Hematopoietic multipotent progenitor cell treated with erythropoietin and hydrocortisone succinate and interleukin-3 and kit ligand, for 17 days (in vitro differentiated cells): ENCODE measurements around the gene COLGALT1.
"Not testable (repeated sequence)": the region's sequence is repeated elsewhere in the genome, so short reads cannot be mapped to it uniquely, and the experiment has no call there.

Experiments used
- DNase-seq: peaks from one replicate; pipeline ENCODE4 v3.0.0-alpha.2; 2015; ENCODE audit warnings: low spot score

Gene COLGALT1

GRCh38 chr19:17560205-17560595 is 4.8 kb downstream of the COLGALT1 start:
- no peak for DNase-seq

- DNase-seq, result no peak
Measured at GRCh38 chr19:17562097-17562496, 6.6 kb downstream of the COLGALT1 start.

DNA sequence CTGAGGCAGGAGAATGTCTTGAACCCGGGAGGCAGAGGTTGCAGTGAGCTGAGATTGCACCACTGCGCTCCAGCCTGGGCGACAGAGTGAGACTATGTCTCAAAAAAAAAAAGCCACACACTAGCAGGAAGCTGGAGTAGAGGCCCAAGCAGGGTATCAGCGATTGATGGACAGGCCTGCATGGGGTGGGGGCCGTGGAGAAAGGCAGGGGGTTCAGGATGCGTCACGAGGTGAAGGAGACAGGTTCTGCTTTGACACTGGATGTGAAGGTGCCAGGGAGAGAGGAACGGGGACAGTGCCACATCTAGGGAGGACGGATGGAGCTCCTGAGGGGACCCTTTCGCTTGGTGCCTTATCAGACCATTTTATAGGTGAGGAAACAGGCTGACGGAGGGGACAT is 7.1 kb downstream of the COLGALT1 start:
- DNase-seq, result no peak

DNA sequence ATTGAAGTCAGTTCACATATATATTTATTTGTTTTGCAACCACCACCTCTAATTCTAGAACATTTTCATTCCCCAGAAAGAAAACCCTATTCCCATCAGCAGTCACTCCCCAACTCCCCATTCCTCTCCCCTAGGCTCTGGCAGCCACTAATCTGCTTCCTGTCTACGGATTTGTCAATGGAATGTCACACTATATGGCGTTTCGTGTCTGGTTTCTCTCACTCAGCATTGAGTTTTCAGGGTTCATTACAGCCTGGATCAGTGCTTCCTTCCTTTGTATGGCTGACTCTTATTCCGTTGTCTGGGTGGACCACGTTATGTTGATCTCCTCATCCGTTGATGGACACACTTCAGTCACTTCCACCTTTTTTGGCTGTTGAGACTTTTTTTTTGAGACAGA is 9.3 kb downstream of the COLGALT1 start:
- DNase-seq, result no peak

DNA sequence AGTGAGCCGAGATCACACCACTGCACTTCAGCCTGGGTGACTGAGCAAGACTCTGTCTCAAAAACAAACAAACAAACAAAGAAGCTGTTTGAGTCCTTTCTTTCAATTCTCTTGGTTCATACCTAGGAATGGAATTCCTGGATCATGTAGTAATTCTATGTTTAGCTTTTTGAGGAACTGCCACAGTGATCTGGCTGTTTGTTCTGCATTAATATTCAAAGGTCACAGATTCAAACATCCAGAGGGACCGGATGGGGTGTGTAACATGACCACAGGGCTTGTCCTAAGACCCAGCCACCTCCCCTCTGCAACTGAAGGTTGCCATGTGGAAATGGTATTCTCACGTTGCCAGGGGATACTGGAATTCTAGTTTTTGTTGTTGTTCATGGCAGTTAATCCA is 10.2 kb downstream of the COLGALT1 start:
- no peak for DNase-seq

- no peak for DNase-seq
Measured at GRCh38 chr19:17567940-17568339, 12.5 kb downstream of the COLGALT1 start.

DNA sequence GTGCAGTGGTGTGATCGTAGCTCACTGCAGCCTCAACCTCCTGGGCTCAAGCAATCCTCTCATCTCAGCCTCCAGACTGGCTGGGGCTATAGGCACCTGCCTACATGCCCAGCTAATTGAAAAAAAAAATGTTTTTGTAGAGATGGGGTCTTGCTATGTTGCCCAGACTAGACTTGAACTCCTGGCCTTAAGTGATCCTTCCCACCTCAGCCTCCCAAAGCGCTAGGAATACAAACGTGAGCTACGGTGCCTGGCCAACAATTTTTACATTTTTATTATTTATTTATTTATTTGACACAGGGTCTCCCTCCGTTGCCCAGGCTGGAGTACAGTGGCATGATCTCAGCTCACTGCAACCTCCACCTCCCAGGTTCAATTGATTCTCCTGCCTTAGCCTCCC is 14.8 kb downstream of the COLGALT1 start:
- DNase-seq, result not testable (repeated sequence)

GRCh38 chr19:17570791-17571190 is 15.3 kb downstream of the COLGALT1 start:
- DNase-seq, result no peak

DNA sequence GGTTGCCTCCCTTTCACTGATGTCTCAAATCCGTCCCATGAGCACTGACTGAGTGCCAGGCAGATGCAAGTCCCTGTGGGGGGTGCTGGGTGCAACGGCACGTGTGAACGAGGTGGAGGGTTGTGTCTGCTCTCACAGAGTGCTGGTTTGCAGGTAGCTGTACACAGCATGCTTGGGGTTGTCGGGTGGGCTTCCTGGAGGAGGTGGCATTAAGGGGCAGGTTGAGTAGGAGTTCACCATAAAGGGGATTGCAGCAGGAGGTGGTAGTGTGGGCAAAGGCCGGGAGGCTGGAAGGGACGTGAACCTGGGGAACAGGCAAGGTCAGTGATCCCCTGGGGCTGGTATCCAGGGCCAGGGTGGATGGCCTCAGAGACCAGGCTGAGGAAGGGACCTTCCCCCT is 17.2 kb downstream of the COLGALT1 start:
- DNase-seq, result no peak

DNA sequence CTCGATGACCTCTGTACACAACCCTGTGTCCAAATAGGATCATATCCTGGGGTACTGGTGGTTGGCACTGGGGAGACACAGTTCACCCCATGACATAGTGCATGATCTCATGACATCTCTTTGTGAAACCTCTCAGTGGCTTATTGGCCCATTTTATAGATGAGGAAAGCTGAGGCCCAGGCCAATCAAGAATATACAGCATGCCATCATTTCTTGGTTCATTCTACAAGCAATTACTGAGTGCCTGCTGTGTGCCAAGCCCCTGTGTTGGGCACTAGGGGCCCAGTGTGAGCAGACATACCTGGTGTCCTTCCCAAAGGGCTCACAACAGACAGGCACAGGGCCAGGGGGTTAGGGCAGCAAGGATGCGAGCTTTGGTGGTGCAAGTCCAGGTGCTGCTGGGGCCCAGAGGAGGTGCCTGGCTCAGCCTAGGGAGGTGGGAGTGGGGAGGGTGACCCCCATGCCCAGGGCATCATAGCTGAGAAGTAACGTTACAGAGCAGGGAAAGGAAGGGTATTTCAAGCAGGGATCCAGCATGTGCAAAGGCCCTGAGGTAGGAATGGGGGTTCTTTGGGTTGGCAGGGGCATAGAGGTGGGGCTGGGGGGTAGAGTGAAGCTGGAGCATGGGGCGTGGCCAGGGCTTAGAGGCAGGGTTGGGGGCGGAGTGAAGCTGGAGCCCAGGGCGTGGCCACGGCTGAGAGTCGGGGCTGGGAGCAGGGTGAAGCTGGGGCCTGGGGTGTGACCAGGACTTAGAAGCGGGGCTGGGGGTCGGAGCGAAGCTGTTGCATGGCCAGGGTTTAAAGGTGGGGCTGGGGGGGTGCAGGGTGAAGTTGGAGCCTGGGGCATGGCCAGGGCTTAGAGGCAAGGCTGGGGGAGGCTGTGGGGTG is 20.7 kb downstream of the COLGALT1 start:
- DNase-seq, result peak; percentile 60

GRCh38 chr19:17576758-17577456 is 21.5 kb downstream of the COLGALT1 start:
- peak; percentile 86 for DNase-seq

DNA sequence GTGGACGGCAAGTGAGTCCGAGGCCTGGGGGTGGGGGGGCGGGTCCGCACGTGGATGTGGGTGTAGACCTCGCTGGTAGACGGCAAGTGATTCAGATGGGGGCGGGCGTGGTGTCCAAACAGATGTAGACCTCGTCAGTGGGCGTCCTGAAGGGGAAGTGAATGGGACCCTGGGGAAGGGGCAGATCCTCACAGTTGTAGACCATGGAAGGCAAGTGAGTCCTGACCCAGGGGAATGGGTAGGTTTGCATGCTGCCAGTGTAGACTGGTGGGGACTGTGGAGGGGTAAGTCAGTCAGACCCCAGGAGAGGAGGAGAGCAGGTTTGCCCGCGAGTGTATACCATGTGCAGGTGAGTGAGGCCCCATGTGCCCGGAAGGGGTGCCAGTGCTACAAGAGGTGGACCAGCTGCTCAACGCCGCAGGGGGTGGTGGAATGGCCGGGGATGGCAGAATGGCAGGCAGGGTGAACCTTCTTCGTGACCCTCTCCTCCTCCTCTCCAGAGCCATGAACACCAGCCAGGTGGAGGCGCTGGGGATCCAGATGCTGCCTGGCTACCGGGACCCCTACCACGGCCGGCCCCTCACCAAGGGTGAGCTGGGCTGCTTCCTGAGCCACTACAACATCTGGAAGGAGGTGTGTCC is 22.1 kb downstream of the COLGALT1 start:
- no peak for DNase-seq

DNA sequence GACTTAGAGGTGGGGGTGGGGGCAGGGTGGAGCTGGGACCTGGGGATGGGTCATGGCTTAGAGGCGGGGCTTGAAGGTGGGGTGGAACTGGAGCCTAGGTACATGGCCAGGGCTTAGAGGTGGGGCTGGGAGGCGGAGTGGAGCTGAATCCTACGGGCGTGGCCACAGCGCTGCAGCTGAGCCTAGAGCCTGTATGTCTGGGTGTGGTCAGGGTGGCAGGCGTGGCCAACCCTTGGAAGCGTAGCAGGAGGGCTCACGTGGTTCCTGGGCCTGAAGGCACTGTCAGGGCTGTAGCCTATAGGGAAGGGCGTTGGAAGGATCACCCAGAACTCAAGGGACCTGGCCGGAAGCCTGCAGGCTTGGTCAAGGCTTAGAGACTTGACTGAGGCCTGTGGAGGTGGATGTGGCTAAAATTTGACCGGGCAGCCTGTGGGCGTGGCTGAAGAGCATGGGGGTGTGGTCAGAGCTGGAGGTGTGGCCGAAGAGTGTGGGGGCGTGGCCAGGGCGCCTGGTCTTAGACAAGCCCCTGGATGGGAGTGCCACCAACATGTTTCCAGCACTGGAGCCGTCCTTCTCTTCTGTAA is 24.3 kb downstream of the COLGALT1 start:
- DNase-seq, result peak; percentile 90

GRCh38 chr19:17580470-17581144 is 25.2 kb downstream of the COLGALT1 start:
- DNase-seq, result no peak

- DNase-seq, result no peak
Measured at GRCh38 chr19:17581211-17581874, 25.9 kb downstream of the COLGALT1 start.

GRCh38 chr19:17582613-17583012 is 27.2 kb downstream of the COLGALT1 start:
- no peak for DNase-seq

GRCh38 chr19:17584132-17584531 is 28.7 kb downstream of the COLGALT1 start:
- no peak for DNase-seq

GRCh38 chr19:17585395-17585794 is 29.9 kb downstream of the COLGALT1 start:
- not testable (repeated sequence) for DNase-seq

DNA sequence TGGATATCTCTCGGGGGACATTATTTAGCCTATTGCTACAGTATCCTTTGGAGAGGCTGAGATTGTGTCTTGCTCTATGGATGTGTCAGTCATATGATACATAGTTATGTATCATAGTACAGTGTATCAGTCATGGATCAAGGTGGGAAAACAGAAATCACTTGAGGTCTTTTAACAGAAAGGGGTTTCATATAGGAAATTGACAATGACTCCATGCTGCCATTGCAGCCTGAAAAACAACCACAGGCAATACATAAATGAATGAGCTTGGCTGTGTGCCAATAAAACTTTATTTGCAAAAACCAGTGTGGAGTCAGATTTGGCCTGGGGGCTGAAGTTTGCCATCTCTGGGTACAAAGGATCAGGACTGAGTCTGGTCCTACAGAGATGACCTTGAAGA is 35.4 kb downstream of the COLGALT1 start:
- DNase-seq, result no peak

DNA sequence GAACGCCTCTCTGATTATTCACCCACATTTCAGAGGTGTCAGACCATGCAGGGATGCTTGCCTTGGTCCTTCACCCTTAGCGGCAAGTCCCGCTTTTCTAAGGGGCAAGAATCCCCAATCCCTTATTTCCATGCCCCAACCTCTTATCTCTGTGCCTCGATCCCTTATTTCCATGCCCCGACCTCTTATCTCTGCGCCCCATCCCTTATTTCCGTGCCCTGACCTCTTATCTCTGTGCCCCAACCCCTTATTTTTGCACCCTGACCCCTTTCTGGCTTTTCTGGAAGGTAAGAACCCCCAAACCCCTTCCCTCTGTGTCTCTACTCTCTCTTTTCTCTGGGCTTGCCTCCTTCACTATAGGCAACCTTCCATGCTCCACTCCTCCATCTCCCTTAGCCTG is 38.8 kb downstream of the COLGALT1 start:
- not testable (repeated sequence) for DNase-seq

- DNase-seq, result not testable (repeated sequence)
Measured at GRCh38 chr19:17598063-17598462, 42.6 kb downstream of the COLGALT1 start.
